ENCODE data around the gene KCNK5.

GRCh38 chr6:39153766-39154397 is 75.4 kb downstream of the KCNK5 start:
- TF ChIP-seq HDAC2 (IDR thresholded peaks at IDR 0.05), result no peak
- TF ChIP-seq JUN (IDR thresholded peaks at IDR 0.05), result no peak
- no peak for TF ChIP-seq SMC3 (IDR thresholded peaks at IDR 0.05)
- TF ChIP-seq BCL3 (IDR thresholded peaks at IDR 0.05), result no peak
- no peak for TF ChIP-seq RFX5 (IDR thresholded peaks at IDR 0.05)
